ENCODE measurements around the gene SLC41A2.

GRCh38 chr12:104941454-104941853, 16.6 kb downstream of the SLC41A2 start:
- TF ChIP-seq CTCF (conservative IDR thresholded peaks at IDR 0.05 in 1 of 2, IDR thresholded peaks at IDR 0.05 in 1 of 2; ENCODE audit: low read depth in 1 of 2, low read length in 2 of 2): no peak
- TF ChIP-seq EZH2 (IDR thresholded peaks at IDR 0.05; ENCODE audit: low read length, missing control alignments): no peak
